DOHH2 (cell line): ENCODE data around the gene FAM8A1.

Experiments
- EZH2phosphoT487 ChIP-seq: fragments of 200-600 bp; sonication (generic); IDR thresholded peaks from 2 replicates; pipeline ENCODE4 v1.6.1; 2017; ENCODE audit warnings: borderline replicate concordance, mild to moderate bottlenecking, antibody characterized with exemption, low read length, moderate library complexity, mixed read lengths
- TF ChIP-seq, protein P1 (sequence below): fragments of 200-600 bp; sonication (generic); IDR thresholded peaks from one replicate; pipeline ENCODE4 v1.5.1; 2014; ENCODE audit warnings: antibody characterized with exemption, mild to moderate bottlenecking, low read depth, low read length; ENCODE audit not compliant: poor library complexity, severe bottlenecking

GRCh38 chr6:17640477-17640917 is 40.4 kb downstream of the FAM8A1 start:
- TF ChIP-seq, protein P1, sequence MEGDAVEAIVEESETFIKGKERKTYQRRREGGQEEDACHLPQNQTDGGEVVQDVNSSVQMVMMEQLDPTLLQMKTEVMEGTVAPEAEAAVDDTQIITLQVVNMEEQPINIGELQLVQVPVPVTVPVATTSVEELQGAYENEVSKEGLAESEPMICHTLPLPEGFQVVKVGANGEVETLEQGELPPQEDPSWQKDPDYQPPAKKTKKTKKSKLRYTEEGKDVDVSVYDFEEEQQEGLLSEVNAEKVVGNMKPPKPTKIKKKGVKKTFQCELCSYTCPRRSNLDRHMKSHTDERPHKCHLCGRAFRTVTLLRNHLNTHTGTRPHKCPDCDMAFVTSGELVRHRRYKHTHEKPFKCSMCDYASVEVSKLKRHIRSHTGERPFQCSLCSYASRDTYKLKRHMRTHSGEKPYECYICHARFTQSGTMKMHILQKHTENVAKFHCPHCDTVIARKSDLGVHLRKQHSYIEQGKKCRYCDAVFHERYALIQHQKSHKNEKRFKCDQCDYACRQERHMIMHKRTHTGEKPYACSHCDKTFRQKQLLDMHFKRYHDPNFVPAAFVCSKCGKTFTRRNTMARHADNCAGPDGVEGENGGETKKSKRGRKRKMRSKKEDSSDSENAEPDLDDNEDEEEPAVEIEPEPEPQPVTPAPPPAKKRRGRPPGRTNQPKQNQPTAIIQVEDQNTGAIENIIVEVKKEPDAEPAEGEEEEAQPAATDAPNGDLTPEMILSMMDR, result no peak
- no peak for TF ChIP-seq EZH2phosphoT487
